HL-60 (cell line): ENCODE data around the gene LETM1.

Experiments used
- DNase-seq, 2 experiments: peaks; one replicate each; pipeline ENCODE4 v3.0.0-alpha.2; 2010 to 2020; ENCODE audit warnings: low read depth in 1 of 2, low spot score in 1 of 2
- H3K27ac ChIP-seq: fragments of 250-450 bp; sonication (Bioruptor Pico); replicated peaks from 2 replicates; pipeline ENCODE4 v1.5.1; 2020; ENCODE audit warnings: mild to moderate bottlenecking, moderate library complexity
- H3K27me3 ChIP-seq: fragments of 250-450 bp; sonication (Bioruptor Pico); 2 replicates; pipeline ENCODE4 v1.5.1; 2021; ENCODE audit warnings: mild to moderate bottlenecking, moderate library complexity; ENCODE audit not compliant: insufficient read depth, poor library complexity, severe bottlenecking
- H3K4me3 ChIP-seq: replicated peaks from 2 replicates; pipeline ENCODE4 v1.5.1; 2011; ENCODE audit warnings: mild to moderate bottlenecking, control low read depth, low read length; ENCODE audit not compliant: insufficient read depth
- GABPA ChIP-seq: IDR thresholded peaks from 2 replicates; pipeline ENCODE4 v1.6.1; 2012; ENCODE audit warnings: low read depth
- POLR2AphosphoS5 ChIP-seq: IDR thresholded peaks from 2 replicates; pipeline ENCODE4 v1.6.1; 2012; ENCODE audit warnings: low read depth
- SPI1 ChIP-seq: IDR thresholded peaks from 2 replicates; pipeline ENCODE4 v1.6.1; 2012; ENCODE audit warnings: low read depth, mild to moderate bottlenecking, borderline replicate concordance
- TF ChIP-seq, protein P1 (sequence below): IDR thresholded peaks from one replicate; pipeline ENCODE4 v1.5.1; 2011; ENCODE audit warnings: low read length, control low read depth, inconsistent platforms; ENCODE audit not compliant: insufficient read depth
- TF ChIP-seq, protein P2 (sequence below): IDR thresholded peaks from 2 replicates; pipeline ENCODE4 v1.6.1; 2012; ENCODE audit warnings: low read depth; ENCODE audit not compliant: insufficient replicate concordance

LETM1 gene

GRCh38 chr4:1900087-1900433 lies 44.1 kb upstream of the LETM1 start:
- DNase-seq, result no peak
- Histone ChIP-seq H3K27ac (no peak overlapping the region), H3K4me3 (no peak overlapping the region), H3K27me3 (no peaks in the 10 kb centered on the region)
- TF ChIP-seq, protein P1, sequence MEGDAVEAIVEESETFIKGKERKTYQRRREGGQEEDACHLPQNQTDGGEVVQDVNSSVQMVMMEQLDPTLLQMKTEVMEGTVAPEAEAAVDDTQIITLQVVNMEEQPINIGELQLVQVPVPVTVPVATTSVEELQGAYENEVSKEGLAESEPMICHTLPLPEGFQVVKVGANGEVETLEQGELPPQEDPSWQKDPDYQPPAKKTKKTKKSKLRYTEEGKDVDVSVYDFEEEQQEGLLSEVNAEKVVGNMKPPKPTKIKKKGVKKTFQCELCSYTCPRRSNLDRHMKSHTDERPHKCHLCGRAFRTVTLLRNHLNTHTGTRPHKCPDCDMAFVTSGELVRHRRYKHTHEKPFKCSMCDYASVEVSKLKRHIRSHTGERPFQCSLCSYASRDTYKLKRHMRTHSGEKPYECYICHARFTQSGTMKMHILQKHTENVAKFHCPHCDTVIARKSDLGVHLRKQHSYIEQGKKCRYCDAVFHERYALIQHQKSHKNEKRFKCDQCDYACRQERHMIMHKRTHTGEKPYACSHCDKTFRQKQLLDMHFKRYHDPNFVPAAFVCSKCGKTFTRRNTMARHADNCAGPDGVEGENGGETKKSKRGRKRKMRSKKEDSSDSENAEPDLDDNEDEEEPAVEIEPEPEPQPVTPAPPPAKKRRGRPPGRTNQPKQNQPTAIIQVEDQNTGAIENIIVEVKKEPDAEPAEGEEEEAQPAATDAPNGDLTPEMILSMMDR, result no peak
- TF ChIP-seq SPI1 (no peak), POLR2AphosphoS5 (no peak), GABPA (no peak)
- TF ChIP-seq, protein P2, sequence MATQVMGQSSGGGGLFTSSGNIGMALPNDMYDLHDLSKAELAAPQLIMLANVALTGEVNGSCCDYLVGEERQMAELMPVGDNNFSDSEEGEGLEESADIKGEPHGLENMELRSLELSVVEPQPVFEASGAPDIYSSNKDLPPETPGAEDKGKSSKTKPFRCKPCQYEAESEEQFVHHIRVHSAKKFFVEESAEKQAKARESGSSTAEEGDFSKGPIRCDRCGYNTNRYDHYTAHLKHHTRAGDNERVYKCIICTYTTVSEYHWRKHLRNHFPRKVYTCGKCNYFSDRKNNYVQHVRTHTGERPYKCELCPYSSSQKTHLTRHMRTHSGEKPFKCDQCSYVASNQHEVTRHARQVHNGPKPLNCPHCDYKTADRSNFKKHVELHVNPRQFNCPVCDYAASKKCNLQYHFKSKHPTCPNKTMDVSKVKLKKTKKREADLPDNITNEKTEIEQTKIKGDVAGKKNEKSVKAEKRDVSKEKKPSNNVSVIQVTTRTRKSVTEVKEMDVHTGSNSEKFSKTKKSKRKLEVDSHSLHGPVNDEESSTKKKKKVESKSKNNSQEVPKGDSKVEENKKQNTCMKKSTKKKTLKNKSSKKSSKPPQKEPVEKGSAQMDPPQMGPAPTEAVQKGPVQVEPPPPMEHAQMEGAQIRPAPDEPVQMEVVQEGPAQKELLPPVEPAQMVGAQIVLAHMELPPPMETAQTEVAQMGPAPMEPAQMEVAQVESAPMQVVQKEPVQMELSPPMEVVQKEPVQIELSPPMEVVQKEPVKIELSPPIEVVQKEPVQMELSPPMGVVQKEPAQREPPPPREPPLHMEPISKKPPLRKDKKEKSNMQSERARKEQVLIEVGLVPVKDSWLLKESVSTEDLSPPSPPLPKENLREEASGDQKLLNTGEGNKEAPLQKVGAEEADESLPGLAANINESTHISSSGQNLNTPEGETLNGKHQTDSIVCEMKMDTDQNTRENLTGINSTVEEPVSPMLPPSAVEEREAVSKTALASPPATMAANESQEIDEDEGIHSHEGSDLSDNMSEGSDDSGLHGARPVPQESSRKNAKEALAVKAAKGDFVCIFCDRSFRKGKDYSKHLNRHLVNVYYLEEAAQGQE, result no peak

- TF ChIP-seq, protein P2, result no peak
- TF ChIP-seq, protein P1, result peak; percentile 80
- TF ChIP-seq GABPA (no peak), SPI1 (no peak), POLR2AphosphoS5 (no peak)
- DNase-seq, result peak; percentile 57 to 80
- no peak overlapping the region for H3K27ac ChIP-seq
- no peaks in the 10 kb centered on the region for H3K27me3 ChIP-seq
- H3K4me3 ChIP-seq, result no peak overlapping the region
These were observed 43.5 kb upstream of the LETM1 start for GRCh38 chr4:1899149-1900086.

DNA sequence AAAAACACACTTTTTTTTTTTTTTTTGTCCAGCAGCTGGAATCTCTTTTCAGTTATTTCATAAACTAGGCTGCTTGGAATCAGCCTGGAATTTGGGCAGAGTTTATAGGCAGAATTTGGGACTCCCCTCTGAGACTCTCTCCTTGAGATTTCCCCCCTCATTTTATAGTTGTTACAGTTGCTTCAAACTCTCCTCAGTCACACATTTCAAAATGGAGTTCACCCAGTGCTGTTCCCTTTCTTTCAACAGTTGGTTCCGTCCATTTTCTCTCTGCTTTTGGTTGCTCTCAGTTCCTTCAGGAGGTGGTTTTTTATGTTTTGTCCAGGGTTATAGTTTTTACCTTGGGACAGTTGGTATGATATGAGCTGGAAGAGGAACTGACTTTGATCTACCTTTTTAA lies 42.7 kb upstream of the LETM1 start:
- no peak overlapping the region for H3K4me3 ChIP-seq
- TF ChIP-seq, protein P1, result no peak
- TF ChIP-seq GABPA (no peak), POLR2AphosphoS5 (no peak), SPI1 (no peak)
- TF ChIP-seq, protein P2, result no peak
- DNase-seq, result peak in 1 of 2 experiments; percentile 29
- no peak overlapping the region for H3K27ac ChIP-seq
- H3K27me3 ChIP-seq, result no peaks in the 10 kb centered on the region
